GM19372 (cell line): ENCODE data around the gene SERHL2.
"Not testable (repeated sequence)": the region's sequence is repeated elsewhere in the genome, so short reads cannot be mapped to it uniquely, and the experiment has no call there.

ENCODE experiments used
- ATAC-seq: cut with Tn5 transposase; IDR thresholded peaks from one replicate; pipeline ENCODE4 v1.9.1; 2021; ENCODE audit warnings: mild to moderate bottlenecking, low read depth, moderate library complexity; ENCODE audit not compliant: unreplicated experiment

SERHL2 gene

GRCh38 chr22:42533638-42533977, 20.1 kb upstream of the SERHL2 start:
- ATAC-seq: no peak

DNA sequence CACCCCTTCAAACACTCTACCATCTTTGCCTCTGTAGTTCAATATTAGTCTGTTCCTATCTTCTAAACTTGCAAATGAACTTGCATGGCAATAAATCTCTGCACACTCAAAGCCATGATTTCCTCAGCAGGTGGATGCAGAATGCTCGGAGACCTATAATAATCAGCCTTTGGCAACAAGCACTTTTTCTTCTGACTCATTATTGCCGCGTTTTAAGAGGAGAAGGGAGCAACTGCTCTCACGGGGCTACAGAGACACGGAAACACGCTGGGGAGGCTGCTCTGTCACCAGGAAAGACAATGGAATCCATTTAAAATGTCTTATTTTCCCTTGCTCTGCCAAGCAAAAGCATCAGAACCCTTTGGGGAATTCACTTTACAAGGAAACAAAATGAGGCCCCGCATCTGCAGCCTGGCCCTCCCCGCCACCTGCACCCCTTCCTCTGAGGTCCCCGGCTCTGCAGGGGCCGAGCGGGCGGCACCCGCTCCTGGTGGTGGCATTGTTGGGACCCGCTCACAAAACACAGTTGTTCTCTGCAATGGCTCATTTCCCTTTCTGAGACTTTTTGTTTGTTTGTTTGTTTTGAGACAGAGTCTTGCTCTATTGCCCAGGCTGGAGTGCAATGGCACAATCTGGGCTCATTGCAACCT, 18.5 kb upstream of the SERHL2 start:
- ATAC-seq: not testable (repeated sequence)

DNA sequence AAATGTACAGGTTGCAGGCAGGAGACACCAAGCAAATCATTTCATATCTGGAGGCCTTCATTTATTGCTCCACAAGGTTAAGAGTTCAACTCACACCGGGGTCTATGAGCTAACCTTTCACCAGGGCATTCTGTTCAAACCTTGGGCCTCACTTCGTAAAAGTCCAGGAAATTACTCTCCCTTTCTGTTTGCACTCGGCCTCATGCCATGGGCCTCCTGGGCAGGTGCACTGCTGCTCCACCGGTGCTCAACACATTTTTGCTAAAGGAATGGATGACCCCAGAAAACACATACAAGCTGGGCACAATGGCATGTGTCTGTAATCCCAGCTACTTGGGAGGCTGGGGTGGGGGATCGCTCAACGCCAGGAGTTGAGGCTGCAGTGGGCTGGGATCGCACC, 17.6 kb upstream of the SERHL2 start:
- ATAC-seq: no peak

- ATAC-seq: not testable (repeated sequence)
Observed at GRCh38 chr22:42536634-42537033, 17.1 kb upstream of the SERHL2 start.

DNA sequence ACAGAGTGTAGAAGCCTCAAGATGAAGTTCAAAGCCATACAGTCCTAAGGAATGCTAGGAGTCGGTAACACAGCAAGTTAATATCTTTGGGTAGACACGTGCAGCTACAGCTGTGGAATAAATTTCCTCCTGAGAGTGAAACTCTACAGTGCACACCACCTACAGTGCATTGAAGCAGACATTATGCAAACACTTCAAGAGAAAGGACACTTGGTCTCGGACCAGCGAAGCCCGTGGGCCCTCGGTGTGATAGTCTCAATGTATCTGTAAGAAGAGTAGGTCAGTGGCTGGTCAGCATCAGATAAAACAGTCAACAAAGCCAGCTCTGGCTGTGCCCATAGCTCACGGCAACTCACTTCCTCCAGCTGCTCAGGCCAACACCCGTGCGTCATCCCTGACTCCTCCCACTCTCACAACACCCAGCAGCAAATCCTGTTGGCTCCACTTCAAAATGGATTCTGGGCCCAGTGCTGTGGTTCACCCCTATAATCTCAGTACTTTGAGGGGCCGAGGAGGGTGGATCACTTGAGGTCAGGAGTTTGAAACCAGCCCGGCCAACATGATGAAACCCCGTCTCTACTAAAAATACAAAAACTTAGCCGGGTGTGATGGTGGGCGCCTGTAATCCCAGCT, 16.4 kb upstream of the SERHL2 start:
- not testable (repeated sequence) for ATAC-seq

GRCh38 chr22:42539236-42539771, 14.5 kb upstream of the SERHL2 start:
- not testable (repeated sequence) for ATAC-seq

DNA sequence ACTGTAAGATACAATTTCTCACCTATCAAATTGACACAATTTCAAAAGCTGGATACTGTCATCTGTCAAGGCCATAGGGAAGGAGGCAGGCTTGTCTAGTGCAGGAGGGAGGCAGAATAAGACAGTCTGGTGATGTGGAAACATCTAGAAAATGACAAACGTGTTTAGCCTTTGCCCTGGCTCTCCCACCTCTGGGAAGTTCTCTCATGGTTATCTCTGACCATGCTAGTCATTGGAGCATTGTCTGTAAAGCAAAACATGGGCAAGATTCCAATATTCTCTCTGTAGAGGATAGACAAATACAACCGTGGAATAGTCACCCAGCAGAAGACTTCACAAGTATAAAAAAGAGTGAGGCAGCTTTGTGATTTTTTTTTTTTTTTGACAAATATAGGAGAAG, 9.1 kb upstream of the SERHL2 start:
- no peak for ATAC-seq

GRCh38 chr22:42547562-42547961, 6.2 kb upstream of the SERHL2 start:
- ATAC-seq: no peak

- not testable (repeated sequence) for ATAC-seq
Observed at GRCh38 chr22:42548126-42548525, 5.6 kb upstream of the SERHL2 start.

DNA sequence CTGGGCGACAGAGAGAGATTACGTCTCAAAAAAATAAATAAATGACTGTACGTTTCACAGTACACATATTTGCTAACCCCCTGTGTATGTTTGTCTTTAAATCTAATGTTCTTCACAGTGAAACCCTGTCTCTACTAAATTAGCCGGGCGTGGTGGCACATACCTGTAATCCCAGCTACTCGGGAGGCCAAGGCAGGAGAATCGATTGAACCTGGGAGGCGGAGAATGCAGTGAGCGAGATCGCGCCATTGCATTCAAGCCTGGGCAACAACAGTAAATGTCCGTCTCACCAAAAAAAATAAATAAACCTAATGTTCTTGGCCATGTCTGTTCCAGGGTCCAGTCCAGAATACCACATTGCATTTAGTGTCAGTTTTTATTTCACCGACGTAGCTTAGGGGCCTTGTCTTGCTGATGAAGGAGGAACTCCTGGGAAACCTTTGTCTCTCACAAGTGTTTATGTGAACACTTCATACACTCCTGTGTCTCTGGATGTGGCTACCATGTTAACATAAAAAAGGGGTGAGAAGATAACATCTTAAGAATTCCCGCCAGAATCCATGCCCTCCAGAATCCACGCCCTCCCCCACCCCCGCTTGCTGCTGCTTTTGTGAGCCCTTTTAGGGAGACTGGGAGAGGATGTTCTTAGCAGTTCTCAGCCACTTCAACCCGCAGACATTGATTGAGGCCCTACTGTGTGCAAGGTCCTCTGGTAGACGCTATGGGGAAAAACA, 5.0 kb upstream of the SERHL2 start:
- ATAC-seq: no peak

DNA sequence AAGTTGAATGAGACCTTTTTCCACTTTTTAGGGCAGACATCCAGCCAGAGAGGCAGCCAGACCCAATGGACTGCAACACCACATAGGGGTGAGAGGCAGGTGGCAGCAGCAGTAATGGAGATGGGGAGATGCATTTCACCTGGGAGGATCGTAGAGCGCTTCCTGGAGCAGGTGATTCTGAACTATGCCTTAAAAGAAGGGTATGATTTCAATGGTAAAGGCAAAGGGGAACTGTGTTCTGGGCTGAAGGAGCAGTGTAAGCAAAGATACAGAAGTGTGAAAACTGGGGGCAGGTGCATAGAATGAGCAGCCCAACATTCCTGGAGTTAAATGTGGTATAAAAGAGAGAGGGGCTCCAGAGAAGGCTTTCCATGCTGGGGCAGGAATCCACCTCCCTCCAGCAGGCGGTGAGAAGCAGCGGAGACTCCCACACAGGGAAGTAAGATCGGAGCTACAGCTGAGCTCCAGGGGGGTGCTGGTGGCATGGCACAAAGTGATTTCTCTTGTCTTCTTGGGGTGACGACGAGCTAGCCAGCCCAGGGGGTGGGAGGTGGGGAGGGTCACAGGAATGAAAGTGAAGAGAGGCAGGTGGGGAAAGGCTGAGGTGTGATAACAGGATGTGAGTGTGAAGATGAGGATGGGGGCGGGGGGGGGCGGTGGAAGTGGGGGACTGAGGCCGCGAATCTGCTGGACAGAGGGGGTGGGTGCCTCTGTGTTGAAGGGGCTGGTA, 4.3 kb upstream of the SERHL2 start:
- no peak for ATAC-seq

DNA sequence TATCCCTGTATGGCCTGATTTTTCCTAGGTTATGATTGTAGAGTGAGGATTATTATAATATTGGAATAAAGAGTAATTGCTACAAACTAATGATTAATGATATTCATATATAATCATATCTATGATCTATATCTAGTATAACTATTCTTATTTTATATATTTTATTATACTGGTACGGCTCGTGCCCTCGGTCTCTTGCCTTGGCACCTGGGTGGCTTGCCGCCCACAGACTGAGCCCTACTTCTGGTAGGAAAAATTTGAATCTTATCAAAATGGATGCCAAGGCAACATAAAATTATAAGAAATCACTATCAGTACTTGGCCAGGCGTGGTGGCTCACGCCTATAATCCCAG, 1.5 kb upstream of the SERHL2 start:
- not testable (repeated sequence) for ATAC-seq

- ATAC-seq: no peak
Observed at GRCh38 chr22:42560381-42560780, 6.6 kb downstream of the SERHL2 start.

- ATAC-seq: no peak
Observed at GRCh38 chr22:42560781-42561180, 7.0 kb downstream of the SERHL2 start.

DNA sequence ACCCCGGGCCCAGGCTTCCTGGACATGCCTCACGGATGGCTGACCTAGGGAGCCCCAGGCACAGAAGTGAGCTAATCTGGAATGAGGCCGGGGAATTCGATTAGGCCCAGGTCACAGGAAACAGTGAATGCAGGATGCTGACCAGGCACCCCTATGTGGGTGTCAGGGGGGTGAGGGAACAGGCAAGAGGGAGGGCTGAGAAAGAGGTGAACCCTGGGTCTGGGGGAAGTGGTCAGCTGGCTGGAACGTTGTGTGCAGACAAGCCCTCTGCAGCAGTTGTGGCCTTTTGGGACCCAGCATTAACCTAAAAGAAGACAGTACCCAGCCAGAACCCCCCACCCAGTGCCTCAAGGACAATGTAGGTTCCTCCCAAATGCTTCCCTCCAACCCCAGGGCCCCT, 8.1 kb downstream of the SERHL2 start:
- ATAC-seq: no peak

- ATAC-seq: no peak
Observed at GRCh38 chr22:42562279-42562678, 8.5 kb downstream of the SERHL2 start.

DNA sequence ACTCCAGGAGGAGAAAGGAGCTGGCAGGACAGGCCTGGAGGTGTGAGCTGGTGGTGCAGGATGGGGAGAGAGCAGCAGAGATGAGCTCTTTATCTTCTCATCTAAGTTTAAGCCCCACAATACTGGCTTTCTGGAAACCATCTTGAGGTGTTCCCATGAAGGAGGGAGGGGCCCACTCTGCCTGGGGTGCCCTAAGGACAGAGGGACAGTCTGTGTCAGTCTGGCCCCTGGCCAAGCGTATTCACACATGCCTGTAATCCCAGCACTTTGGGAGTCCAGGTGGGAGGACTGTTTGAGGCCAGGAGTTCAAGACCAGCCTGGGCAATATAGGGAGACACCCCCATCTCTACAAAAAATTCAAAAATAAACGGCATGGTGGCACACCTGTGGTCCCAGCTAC, 8.9 kb downstream of the SERHL2 start:
- no peak for ATAC-seq

- ATAC-seq: not testable (repeated sequence)
Observed at GRCh38 chr22:42563943-42564342, 10.2 kb downstream of the SERHL2 start.

GRCh38 chr22:42564699-42565098, 10.9 kb downstream of the SERHL2 start:
- ATAC-seq: no peak

GRCh38 chr22:42565956-42566355, 12.2 kb downstream of the SERHL2 start:
- ATAC-seq: no peak

DNA sequence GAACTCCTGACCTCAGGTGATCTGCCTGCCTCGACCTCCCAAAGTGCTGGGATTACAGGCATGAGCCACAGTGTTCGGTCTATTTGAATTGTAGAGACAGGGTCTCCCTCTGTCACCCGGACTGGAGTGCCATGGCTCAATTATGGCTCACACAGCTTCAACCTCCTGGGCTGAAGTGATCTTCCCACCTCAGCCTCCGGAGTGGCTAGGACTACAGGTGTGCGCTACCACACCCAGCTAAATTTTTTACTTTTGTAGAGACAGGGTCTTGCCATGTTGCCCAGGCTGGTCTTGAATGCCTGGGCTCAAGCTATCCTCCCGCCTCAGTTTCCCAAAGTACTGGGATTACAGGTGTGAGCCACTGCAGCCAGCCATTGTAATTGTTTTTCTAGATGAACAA, 14.2 kb downstream of the SERHL2 start:
- not testable (repeated sequence) for ATAC-seq
